ENCODE data around the gene COX20. TPM values are rescaled to one million over a fixed set of nuclear protein-coding genes. Genes with fewer than 3 reads are reported as not detected.
A peak's percentile ranks its signal among the peaks of the same experiment; 100 is the strongest.

The COX20 gene
- total and polyA plus RNA-seq, 2 of the 13 experiments (the other 11 are each of a cell fraction or from before 2014, with no cell fraction given) = 34.4 to 95.8 TPM

- TF ChIP-seq ZNF318 (CRISPR knock-in tag; IDR thresholded peaks at IDR 0.05) = no peak
- 0 out of 2 replicates have a peak, but pooled peaks have one; percentile 27 for TF ChIP-seq ZBTB39 (CRISPR knock-in tag; IDR thresholded peaks at IDR 0.05)
- TF ChIP-seq PRMT3 (CRISPR knock-in tag; IDR thresholded peaks at IDR 0.05; ENCODE audit: borderline replicate concordance, low read depth) = no peak
- TF ChIP-seq ZKSCAN1 (IDR thresholded peaks at IDR 0.05; ENCODE audit: low read length) = no peak
- peak; percentile 52 for TF ChIP-seq RXRB (CRISPR knock-in tag; IDR thresholded peaks at IDR 0.05; ENCODE audit: borderline replicate concordance)
- peak; percentile 24; the same call in 1 of the 2 replicates for TF ChIP-seq FOSL2 (CRISPR knock-in tag; IDR thresholded peaks at IDR 0.05)
- peak; percentile 61; the same call in 1 of the 2 replicates for TF ChIP-seq KAT8 (CRISPR knock-in tag; IDR thresholded peaks at IDR 0.05)
- no peak for TF ChIP-seq XBP1 (CRISPR knock-in tag; IDR thresholded peaks at IDR 0.05)
- 0 out of 2 replicates have a peak, but pooled peaks have one; percentile 16 for TF ChIP-seq NR2C2 (CRISPR knock-in tag; IDR thresholded peaks at IDR 0.05; ENCODE audit: borderline replicate concordance)
- 0 out of 2 replicates have a peak, but pooled peaks have one; percentile 46 for TF ChIP-seq ZNF772 (CRISPR knock-in tag; IDR thresholded peaks at IDR 0.05)
- TF ChIP-seq NFE2 (CRISPR knock-in tag; IDR thresholded peaks at IDR 0.05) = no peak
- TF ChIP-seq CREB1 (IDR thresholded peaks at IDR 0.05) = peak; percentile 83
- peak; percentile 80 for TF ChIP-seq CREB1 (CRISPR knock-in tag; IDR thresholded peaks at IDR 0.05)
- TF ChIP-seq NCOA2 (CRISPR knock-in tag; IDR thresholded peaks at IDR 0.05) = peak; percentile 59
- peak; percentile 78 for TF ChIP-seq KDM6A (CRISPR knock-in tag; IDR thresholded peaks at IDR 0.05; ENCODE audit: low read depth)
- 0 out of 2 replicates have a peak, but pooled peaks have one; percentile 37 for TF ChIP-seq SALL2 (CRISPR knock-in tag; IDR thresholded peaks at IDR 0.05)
- no peak for TF ChIP-seq KLF15 (CRISPR knock-in tag; IDR thresholded peaks at IDR 0.05; ENCODE audit: borderline replicate concordance)
- no peak for TF ChIP-seq DPF2 (CRISPR knock-in tag; IDR thresholded peaks at IDR 0.05; ENCODE audit: borderline replicate concordance, low read depth)
- TF ChIP-seq ARID2 (CRISPR knock-in tag; IDR thresholded peaks at IDR 0.05; ENCODE audit: borderline replicate concordance) = no peak
- no peak for TF ChIP-seq STAG1 (CRISPR knock-in tag; IDR thresholded peaks at IDR 0.05)
- TF ChIP-seq MAX (IDR thresholded peaks at IDR 0.05) = peak; percentile 83
- no peak for TF ChIP-seq CEBPG (CRISPR knock-in tag; IDR thresholded peaks at IDR 0.05)
- TF ChIP-seq HNF4A (CRISPR knock-in tag; IDR thresholded peaks at IDR 0.05) = peak; percentile 91
Measured at GRCh38 chr1:244817415-244817894, 18.0 kb upstream of the COX20 start (continued).

Measured in HepG2 (cell line).